Heart left ventricle (tissue), 16 donors: Measurements from ENCODE around the gene DPY30. TPM values are rescaled to one million over a fixed set of nuclear protein-coding genes. Genes with fewer than 3 reads are reported as not detected.

Experiments used
- ATAC-seq, 4 donors: fragments of 200-7000 bp; cut with Tn5 transposase; one replicate each; pipeline ENCODE4 v1.9.1; 2020 to 2022; ENCODE audit warnings: moderate library complexity in 4 of 4, mild to moderate bottlenecking in 3 of 4, moderate number of reproducible peaks in 1 of 4
- DNase-seq, 5 donors: peaks; one replicate each; pipeline ENCODE4 v3.0.0-alpha.2; 2020
- H3K27ac ChIP-seq, 12 donors: fragments of 200-600 bp; sonication (generic) in 4 of 12; one replicate each; pipeline versions ENCODE4 v1.5.0 to v1.8.0; 2016 to 2022; ENCODE audit warnings: mild to moderate bottlenecking in 2 of 12
- H3K27me3 ChIP-seq, 9 donors: fragments of 200-600 bp; sonication (generic) in 2 of 9; one replicate each; pipeline versions ENCODE4 v1.5.1 to v1.8.0; 2016 to 2022; ENCODE audit warnings: mild to moderate bottlenecking in 3 of 9
- H3K36me3 ChIP-seq, 9 donors: fragments of 200-600 bp; sonication (generic) in 2 of 9; one replicate each; pipeline versions ENCODE4 v1.5.0 to v1.8.0; 2018 to 2022; ENCODE audit warnings: mild to moderate bottlenecking in 2 of 9
- H3K4me1 ChIP-seq, 12 donors: fragments of 200-600 bp; sonication (generic) in 4 of 12; one replicate each; pipeline versions ENCODE4 v1.5.0 to v1.8.0; 2016 to 2022; ENCODE audit warnings: mild to moderate bottlenecking in 3 of 12
- H3K4me3 ChIP-seq, 12 donors: fragments of 200-600 bp; sonication (generic) in 4 of 12; one replicate each; pipeline versions ENCODE4 v1.5.0 to v1.8.0; 2017 to 2022; ENCODE audit warnings: mild to moderate bottlenecking in 9 of 12, moderate library complexity in 4 of 12
- H3K9me3 ChIP-seq, 12 donors: fragments of 200-600 bp; sonication (generic) in 4 of 12; one replicate each; pipeline versions ENCODE4 v1.5.0 to v1.8.0; 2016 to 2022; ENCODE audit warnings: mild to moderate bottlenecking in 1 of 12
- POLR2A ChIP-seq, 2 donors: fragments of 450-650 bp; IDR thresholded peaks; one replicate each; pipeline ENCODE4 v1.6.1; 2017; ENCODE audit warnings: antibody characterized with exemption in 2 of 2, mild to moderate bottlenecking in 2 of 2, moderate library complexity in 2 of 2
- WGBS, 4 donors: extraction: QIAGEN DNeasy Blood & Tissue Kit in 2 of 4; methylation state at CpG; one replicate each; pipeline versions ENCODE4 v1.1.5 to v1.1.7; 2013 to 2018; 5-methylcytosine and 5-hydroxymethylcytosine counted together
- intact Hi-C, 10 donors: fragments of 100-400 bp; cut with DNase I; formaldehyde crosslinking; loops; one replicate each; pipeline versions ENCODE4 v1.11.1 to v1.14.2; 2022
- polyA plus RNA-seq, 2 donors: library from polyadenylated mRNA; stranded (reverse); fragments of 200-250 nt; gene quantifications; one replicate each; pipeline ENCODE4 v1.2.3, GENCODE V29; 2013
- total RNA-seq, 9 donors: library from RNA; depleted of rRNA in 2 of 9; stranded (reverse); fragments of >200 nt in 2 of 9; fragmentation: NEBNext Ultra II Directional in 3 of 9; extraction: Animal tissue kit (Norgen Biotek cat#: 25700) in 3 of 9; gene quantifications; one replicate each; pipeline versions ENCODE4 v1.1.0 to v1.2.4, GENCODE V29; 2016 to 2023
- TF ChIP-seq, protein P1 (sequence below), 12 donors: fragments of 200-600 bp; sonication (generic) in 4 of 12; IDR thresholded peaks; one replicate each; pipeline versions ENCODE4 v1.5.0 to v1.8.0; 2018 to 2022; ENCODE audit warnings: antibody characterized with exemption in 12 of 12, mild to moderate bottlenecking in 5 of 12
- donor health status: ischemic (EF 13 %, LVEDD 7.1; RV severe dilation, severe dysfunction).
- donor health status: healthy with polysubstance abuse.
- donor health status: DM: no; HTN: yes; CAD: no.
- donor health status: DM: no; HTN: no; CAD: no.
- donor health status: ischemic (EF 25% LVEDD 6.9; RV normal size, moderate dysfunction).
- donor health status: ischemic (EF 25% LVEDD 5.7; RV mildly dilated, moderate dysfunction).
- donor health status: healthy.
- donor health status: DM: yes; HTN: yes; CAD: no.
- donor health status: ischemic (EF 35%, LVEDD 5.7; RV mildly dilated, moderate dysfunction).
- donor health status: nonischemic (EF 11% LVEDD 7.7; RV severe dilation, severe dysfunction).
- donor health status: DM: yes; HTN: yes; CAD: no.
- donor health status: PGD.
- donor health status: ischemic (EF 29% LVEDD 5.4; RV normal size, mild dysfunction).
- donor health status: nonischemic (EF 23%, LVEDD 6.1; RV moderate dilation, normal function).

Gene DPY30
- total and polyA plus RNA-seq, 11 donors: 36.8 to 86.5 (median 42.9) TPM

DNA sequence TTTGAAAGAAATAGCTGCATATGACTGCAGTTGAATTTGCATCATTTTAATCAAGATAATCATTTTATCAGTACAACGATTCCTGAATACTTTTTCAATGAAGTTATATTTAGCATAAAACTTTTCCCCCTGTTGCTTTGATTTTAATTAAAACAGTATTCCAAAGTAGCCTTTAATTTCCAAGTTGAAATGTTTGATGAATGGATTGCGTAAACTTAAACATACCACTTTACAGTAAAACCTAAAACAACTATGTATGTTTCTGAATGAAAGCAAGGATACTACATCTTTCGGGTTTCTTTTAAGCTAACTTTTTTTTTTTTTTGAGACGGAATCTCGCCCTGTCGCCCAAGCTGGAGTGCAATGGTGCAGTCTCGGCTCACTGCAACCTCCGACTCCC, 25.1 kb upstream of the DPY30 start:
- H3K27me3 ChIP-seq: no peaks in the 10 kb centered on the region
- peaks cover 0 to 19% (median 0%) of the 10 kb centered on the region in 9 donors for H3K36me3 ChIP-seq
- peaks cover 0 to 43% (median 13%) of the 10 kb centered on the region in 12 donors for H3K4me1 ChIP-seq
- DNase-seq: no peak
- H3K9me3 ChIP-seq: no peaks in the 10 kb centered on the region
- peak overlapping the region in 9 of 12 donors; percentile 84 to 95 (median 91) for H3K27ac ChIP-seq
- intact Hi-C loops: loop anchor here in 4 of 10 donors (5.0 to 10.0 kb wide), 5 partner anchors 50 to 293 kb away; partner anchors contain the start of genes MEMO1 (in 2 of the 4) and BIRC6 (in 1 of the 4)
- ATAC-seq: no peak
- WGBS, 4 donors: 79 to 83% (median 80%) methylated on average over 8 of the region's 8 CpGs
- TF ChIP-seq, protein P1, sequence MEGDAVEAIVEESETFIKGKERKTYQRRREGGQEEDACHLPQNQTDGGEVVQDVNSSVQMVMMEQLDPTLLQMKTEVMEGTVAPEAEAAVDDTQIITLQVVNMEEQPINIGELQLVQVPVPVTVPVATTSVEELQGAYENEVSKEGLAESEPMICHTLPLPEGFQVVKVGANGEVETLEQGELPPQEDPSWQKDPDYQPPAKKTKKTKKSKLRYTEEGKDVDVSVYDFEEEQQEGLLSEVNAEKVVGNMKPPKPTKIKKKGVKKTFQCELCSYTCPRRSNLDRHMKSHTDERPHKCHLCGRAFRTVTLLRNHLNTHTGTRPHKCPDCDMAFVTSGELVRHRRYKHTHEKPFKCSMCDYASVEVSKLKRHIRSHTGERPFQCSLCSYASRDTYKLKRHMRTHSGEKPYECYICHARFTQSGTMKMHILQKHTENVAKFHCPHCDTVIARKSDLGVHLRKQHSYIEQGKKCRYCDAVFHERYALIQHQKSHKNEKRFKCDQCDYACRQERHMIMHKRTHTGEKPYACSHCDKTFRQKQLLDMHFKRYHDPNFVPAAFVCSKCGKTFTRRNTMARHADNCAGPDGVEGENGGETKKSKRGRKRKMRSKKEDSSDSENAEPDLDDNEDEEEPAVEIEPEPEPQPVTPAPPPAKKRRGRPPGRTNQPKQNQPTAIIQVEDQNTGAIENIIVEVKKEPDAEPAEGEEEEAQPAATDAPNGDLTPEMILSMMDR (IDR thresholded peaks at IDR 0.05): no peak
- no peak for TF ChIP-seq POLR2A (IDR thresholded peaks at IDR 0.05)
- H3K4me3 ChIP-seq: peak overlapping the region; percentile 65 to 94 (median 90)

- DNase-seq: peak in 1 of 5 donors; percentile 10
- Histone ChIP-seq H3K4me1 (peaks cover 0 to 37% (median 13%) of the 10 kb centered on the region in 12 donors), H3K27me3 (no peaks in the 10 kb centered on the region), H3K4me3 (peak overlapping the region; percentile 65 to 94 (median 90)), H3K27ac (peak overlapping the region; percentile 39 to 95 (median 90)), H3K9me3 (no peaks in the 10 kb centered on the region), H3K36me3 (peaks cover 0 to 14% (median 0%) of the 10 kb centered on the region in 9 donors)
- WGBS, 4 donors: 0% methylated on average over 31 to 40 of the region's 40 CpGs
- peak in 2 of 4 donors; percentile 23 to 45 for ATAC-seq
- intact Hi-C loops: loop anchor here in 4 of 10 donors (5.0 to 10.0 kb wide), 5 partner anchors 49 to 293 kb away; partner anchors contain the start of genes MEMO1 (in 2 of the 4) and BIRC6 (in 1 of the 4)
- no peak for TF ChIP-seq POLR2A (IDR thresholded peaks at IDR 0.05)
- TF ChIP-seq, protein P1 (IDR thresholded peaks at IDR 0.05): no peak
Measured at GRCh38 chr2:32064021-32064601, 24.5 kb upstream of the DPY30 start.

DNA sequence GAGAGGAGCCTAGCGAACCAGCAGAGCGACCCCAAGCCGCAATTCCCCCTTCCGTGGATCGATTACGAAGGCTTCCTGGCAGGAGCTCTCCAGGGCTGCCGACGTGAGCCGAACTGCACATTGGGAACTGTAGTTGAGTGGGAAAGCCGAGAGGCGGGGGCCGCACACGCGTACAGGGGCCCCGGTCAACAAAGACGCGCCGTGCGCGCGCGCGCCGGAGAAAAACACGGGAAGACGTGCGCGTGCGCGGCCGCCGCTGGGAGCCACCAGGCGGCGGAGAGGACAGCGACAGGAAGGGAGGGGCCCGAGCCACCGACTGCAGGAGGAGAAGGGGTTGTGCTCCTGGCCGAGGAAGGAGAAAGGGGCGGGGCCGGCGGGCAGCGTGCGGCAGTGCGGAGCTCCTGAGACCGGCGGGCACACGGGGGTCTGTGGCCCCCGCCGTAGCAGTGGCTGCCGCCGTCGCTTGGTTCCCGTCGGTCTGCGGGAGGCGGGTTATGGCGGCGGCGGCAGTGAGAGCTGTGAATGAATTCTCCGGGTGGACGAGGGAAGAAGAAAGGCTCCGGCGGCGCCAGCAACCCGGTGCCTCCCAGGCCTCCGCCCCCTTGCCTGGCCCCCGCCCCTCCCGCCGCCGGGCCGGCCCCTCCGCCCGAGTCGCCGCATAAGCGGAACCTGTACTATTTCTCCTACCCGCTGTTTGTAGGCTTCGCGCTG, 23.9 kb upstream of the DPY30 start, which contains the start of gene SPAST:
Gene SPAST (plus strand): TSS at position 247 of the 711 bp plus-strand sequence. CDS start 276 bp downstream, at position 523.
- DNase-seq (peak; percentile 97 to 99 (median 99)), ATAC-seq (peak; percentile 97)
- Histone ChIP-seq H3K9me3 (no peaks in the 10 kb centered on the region), H3K4me3 (peak within 1 kb of the TSS; percentile 65 to 94 (median 90)), H3K27ac (peak within 1 kb of the TSS; percentile 62 to 95 (median 90)), H3K36me3 (peaks cover 0 to 12% (median 0%) of the 10 kb centered on the region in 9 donors), H3K4me1 (peaks cover 0 to 32% (median 13%) of the 10 kb centered on the region in 12 donors), H3K27me3 (no peaks in the 10 kb centered on the region)
- WGBS, 4 donors: 1 to 2% (median 1%) methylated on average over 54 to 79 of the region's 79 CpGs
- peak in 1 of 2 donors; percentile 69 for TF ChIP-seq POLR2A (IDR thresholded peaks at IDR 0.05)
- TF ChIP-seq, protein P1 (IDR thresholded peaks at IDR 0.05): peak; percentile 37 to 77 (median 56)
- intact Hi-C loops: loop anchor here in 8 of 10 donors (1.0 to 10.0 kb wide), 12 partner anchors 23 to 294 kb away; partner anchors contain the start of genes MEMO1 (in 5 of the 8), DPY30 (in 4 of the 8), SLC30A6 (in 2 of the 8) and BIRC6 (in 1 of the 8)
